OCI-M2 (cell line): ENCODE measurements around the gene CDC42BPA.
"Not testable (repeated sequence)": the region's sequence is repeated elsewhere in the genome, so short reads cannot be mapped to it uniquely, and the experiment has no call there.

Experiments
- DNase-seq: peaks from one replicate; lab custom pipeline; 2025; ENCODE audit not compliant: unreplicated experiment; lab: John Stamatoyannopoulos, UW

The CDC42BPA gene

DNA sequence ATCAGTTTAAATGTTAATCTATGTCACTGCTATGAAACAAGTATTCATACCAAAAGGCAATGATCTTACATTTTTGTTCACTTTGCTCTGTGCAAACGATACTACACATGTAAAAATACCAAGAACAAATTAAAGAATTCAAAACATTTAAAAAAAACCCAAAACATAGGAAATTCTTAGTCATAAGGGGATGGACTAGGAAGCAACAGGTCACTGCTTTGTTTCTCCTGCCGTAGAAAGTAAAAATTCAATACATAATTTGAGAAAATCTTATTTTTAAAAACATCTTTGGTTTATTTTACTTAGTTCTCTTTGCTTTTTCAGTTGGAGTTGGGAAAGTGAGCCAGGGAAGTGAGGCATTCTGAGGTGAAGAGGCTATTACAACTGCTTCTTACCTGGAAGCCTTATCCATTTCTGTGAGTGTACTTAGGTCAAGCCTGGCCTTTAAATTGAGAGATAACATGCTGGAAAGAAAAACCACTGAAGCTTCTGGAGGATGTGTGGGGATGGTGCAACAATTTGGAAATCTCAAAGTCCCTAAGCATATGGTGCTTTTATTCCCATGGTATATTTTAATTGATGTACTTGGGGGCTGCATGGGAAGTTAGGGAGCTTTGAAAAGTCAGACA is 183.5 kb downstream of the CDC42BPA start:
- DNase-seq = no peak

DNA sequence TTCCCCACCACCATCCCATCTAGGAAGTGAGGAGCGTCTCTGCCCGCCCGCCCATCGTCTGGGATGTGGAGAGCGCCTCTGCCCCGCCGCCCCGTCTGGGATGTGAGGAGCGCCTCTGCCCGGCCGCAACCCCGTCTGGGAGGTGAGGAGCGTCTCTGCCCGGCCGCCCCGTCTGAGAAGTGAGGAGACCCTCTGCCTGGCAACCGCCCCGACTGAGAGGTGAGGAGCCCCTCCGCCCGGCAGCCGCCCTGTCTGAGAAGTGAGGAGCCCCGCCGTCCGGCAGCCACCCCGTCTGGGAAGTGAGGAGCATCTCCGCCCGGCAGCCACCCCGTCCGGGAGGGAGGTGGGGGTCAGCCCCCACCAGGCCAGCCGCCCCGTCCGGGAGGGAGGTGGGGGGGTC is 185.6 kb downstream of the CDC42BPA start:
- DNase-seq = not testable (repeated sequence)

- no peak for DNase-seq
These were observed 187.1 kb downstream of the CDC42BPA start for GRCh38 chr1:227131193-227131592.

GRCh38 chr1:227127891-227128290 is 190.4 kb downstream of the CDC42BPA start:
- DNase-seq = no peak

DNA sequence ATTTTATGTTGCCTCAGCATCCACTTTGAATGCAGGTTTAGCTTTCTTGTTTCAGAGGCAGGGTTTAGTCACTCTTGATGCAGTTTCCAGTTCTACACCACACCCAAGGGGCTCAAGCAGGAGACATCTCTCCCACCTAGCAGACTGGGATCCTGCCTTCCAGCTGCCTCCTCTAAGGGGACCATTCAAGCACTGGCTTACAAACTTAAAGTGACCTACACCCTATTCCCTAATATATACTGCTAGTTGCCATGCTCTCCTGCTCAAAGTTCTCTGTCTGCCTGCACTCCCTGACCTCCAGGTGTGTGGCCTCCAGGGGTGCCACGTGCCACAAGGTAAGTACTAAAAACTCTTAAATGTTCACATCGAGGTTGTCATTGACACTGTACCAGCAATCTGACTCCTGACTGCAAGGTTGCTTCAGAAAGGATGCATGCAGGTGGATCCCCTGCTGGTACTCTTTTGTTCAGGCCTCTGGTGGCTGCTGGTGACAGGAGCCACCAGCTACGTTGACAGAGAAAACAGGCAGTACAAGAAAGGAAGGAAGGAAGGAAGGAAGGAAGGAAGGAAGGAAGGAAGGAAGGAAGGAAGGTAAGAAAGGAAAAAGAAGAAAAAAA is 192.3 kb downstream of the CDC42BPA start:
- DNase-seq = no peak

DNA sequence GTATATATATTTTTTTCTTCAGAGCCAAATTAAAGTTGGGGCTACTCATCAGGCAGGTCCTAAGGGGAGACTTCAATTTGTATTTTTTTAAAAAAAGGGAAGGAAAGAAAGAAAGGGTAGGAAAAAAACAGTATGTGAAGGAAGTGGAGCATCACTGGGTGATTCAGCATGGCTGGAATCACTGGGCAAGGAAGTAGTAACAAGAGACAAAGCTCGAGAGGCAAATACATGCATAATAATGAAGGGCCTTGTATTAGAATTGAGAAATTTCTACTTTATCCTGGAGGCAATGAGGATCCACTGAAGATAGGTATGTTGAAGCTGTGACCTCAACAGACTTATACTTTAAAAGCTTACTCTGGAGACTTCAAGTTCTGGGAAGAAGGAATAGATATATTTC is 193.8 kb downstream of the CDC42BPA start:
- DNase-seq = no peak

DNA sequence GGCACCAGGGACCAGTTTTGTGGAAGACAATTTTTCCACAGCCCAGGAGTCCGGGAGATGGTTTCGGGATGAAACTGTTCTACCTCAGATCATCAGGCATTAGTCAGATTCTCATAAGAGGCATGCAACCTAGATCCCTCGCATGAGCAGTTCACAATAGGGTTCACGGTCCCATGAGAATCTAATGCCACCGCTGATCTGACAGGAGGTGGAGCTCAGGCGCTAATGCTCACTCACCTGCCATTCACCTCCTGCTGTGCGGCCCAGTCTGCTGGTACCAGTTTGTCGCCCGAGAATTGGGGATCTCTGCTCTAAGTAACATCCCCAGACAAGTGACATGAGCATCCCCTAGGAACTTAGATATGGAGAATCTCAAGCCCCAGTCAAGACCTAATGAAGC is 197.5 kb downstream of the CDC42BPA start:
- DNase-seq = no peak

GRCh38 chr1:227112538-227112937 is 205.8 kb downstream of the CDC42BPA start:
- no peak for DNase-seq

- DNase-seq = no peak
These were observed 206.5 kb downstream of the CDC42BPA start for GRCh38 chr1:227111782-227112181.

- not testable (repeated sequence) for DNase-seq
These were observed 213.0 kb downstream of the CDC42BPA start for GRCh38 chr1:227105291-227105690.

- DNase-seq = no peak
These were observed 216.2 kb downstream of the CDC42BPA start for GRCh38 chr1:227102056-227102455.

DNA sequence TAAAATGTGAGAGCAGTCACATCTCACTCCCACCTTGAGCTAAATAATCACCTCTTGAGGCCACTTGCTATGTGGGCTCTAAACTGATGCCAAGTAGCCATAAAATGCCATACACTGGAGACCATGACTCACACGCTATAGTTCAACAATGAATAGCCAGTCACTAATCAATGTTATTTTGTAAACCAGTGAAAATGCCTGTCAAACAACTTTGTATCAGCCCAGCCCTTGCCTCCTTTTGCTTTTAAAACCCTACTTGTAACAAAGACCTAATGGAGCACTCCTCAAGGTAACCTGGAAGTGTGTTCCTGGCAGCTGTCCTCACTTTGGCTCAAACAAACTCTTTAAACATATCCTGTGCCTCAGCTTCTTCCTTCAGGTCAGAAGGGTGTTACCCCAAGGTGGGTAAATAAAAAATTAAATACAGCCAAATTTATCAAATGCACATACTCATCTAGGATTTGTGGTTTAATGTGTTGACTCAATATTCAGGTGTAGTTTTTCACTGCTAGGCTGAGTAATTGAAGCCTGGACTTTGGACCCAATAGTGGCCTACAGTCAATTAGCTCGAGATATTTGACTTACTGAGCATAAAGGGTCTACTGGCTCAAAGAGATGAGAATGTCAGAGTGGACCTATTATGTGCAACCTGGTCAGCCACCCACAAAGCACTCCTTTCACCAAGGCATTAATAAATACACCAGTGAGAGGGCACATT is 223.9 kb downstream of the CDC42BPA start:
- no peak for DNase-seq

DNA sequence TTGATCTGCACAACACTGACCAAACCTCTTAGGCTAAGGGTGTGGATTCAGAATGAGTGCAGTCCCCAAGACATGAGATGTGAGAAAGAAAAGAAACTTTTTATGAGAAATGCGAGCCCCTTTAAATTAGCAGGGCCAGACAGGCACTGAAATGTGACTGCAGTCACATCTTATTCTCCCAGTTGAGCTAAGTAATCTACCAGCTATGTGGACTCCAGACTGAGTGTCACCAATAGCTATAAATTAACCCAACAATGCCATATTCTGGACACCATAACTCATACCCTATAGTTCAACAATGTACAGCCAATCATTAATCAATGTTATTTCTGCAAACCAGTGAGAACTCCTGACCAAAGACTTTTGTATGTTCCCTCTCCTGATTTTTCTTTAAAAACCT is 225.0 kb downstream of the CDC42BPA start:
- no peak for DNase-seq

DNA sequence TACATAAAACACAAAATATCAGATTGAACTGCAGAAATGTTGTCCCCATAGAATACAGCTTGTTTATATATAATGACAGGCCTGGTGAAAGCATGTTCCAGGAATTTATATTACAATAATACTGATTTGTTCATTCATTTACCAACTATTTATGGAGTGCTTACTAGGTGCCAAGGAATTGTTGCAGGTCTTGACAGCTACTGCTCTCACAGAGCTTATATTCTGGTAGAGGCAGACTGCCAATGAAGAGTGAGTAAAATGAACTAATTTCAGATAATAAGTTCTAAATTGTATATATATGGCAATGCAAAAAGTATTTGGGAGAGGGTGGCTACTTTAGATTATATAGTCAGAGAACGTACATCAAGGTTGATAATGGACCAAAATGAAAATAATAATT is 226.2 kb downstream of the CDC42BPA start:
- no peak for DNase-seq

DNA sequence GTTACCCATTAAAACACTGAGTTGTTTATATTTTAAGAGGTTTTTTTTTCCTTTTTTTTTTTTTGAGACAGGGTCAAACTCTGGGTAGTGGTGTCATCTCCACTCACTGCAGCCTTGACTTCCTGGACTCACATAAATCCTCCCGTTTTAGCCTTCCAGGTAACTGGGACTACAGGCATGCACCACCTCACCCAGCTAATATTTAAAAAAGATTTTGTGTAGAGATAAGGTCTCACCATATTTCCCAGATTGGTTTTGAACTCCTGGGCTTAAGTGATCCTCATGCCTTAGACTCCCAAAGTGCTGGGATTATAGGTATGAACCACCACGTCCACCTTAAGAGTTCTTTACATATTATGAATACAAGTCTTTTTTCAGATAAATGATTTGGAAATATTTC is 231.7 kb downstream of the CDC42BPA start:
- DNase-seq = no peak

DNA sequence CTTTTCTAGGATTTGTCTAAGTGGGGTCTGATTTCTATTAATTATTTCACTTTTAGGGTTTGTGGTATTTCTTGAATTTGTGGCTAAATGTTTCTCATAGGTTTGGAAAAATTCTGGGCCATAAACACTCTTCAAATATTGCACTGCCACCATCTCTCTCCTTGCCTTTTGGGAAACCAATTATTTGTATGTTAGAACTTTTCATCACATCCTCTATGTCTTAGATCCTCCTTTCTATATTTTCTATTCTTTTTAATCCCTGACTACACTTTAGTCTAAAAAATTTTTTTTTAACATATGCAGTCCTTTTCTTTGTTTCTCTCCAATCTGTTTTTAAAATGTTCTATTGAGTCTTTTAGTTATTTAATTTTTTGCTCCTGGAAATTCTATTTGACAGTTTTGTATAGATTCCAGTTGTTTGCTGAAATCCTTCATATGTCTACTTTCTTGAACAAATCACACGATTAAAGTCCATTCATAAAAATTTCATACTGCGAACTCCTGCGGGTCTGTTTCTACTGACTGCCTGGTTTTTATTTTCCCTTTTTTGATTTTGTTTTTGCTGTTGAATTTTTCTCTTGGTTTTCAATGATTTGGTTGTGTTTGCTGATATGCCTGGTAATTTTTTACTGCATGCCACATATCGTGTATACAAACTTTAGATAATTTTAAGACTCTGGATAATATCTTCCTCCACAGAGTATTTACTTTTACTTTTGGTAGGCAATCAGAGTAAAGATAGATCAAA is 235.1 kb downstream of the CDC42BPA start:
- DNase-seq = no peak

DNA sequence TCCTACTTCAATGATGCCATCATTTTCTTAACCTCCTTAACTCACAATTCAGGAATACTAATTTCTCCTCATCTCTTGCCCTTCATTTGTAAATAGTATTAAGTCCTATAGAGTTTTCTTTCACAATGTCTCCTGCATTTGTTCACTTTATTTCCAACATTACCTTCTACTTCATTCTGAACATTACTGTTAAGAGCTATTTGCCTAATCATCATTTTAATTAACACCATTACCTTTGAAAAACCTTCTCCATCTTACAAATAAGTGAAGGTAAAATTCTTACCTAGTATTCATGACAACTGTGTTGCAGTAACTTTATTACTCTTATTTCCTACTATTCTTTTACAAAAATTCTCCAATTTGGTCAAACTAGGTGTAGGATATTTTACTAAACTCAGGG is 240.5 kb downstream of the CDC42BPA start:
- no peak for DNase-seq

DNA sequence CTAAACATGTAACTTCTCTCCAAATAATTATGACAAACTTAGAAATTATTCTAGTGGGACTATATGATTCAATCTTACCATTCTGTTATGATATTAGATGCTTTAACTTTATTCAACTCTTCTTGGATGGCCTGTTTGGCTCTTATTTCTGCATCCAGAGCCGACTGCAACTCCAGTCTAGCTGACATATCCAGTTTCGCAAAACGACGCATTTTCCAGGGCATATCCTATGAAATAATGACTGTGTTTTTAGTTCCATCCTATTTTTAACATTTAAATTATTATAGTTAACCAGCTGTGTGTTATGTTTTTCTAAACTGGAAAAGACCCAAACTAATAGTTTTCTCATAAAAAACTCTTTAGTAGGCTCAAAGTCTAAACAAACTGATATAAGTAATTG is 244.5 kb downstream of the CDC42BPA start:
- no peak for DNase-seq

- DNase-seq = no peak
These were observed 245.3 kb downstream of the CDC42BPA start for GRCh38 chr1:227072991-227073390.

DNA sequence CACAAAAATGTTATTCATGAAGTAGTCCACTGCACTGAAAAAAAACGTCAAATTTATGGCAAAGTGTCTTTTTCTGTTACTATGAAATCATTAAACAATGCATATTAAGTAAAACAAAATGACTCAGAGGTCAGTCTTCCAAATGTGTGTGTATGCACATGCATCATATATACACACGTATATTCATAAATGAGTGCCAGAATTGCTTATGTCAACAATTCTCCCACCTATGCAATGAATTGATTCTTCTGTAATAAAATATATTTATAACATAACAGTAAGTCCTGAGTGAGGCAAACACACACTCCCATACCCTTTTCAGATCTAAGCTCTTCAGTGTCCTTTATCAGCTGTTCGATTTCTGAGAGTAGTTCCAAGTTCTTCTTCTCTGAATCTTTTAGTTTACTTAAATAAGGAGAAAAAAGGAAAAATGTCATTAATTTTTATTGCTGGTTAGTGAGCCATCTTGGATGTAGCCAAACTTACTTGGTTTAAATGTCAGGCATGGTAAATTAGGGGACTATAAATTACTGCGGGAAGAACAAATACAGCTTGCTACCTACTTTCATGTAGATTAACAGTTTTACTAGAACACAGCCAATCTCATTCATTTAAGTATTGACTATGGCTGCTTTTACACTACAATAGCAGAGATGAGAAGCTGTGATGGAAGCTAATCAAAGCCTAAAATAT is 246.3 kb downstream of the CDC42BPA start:
- no peak for DNase-seq

- DNase-seq = no peak
These were observed 247.5 kb downstream of the CDC42BPA start for GRCh38 chr1:227070638-227071285.
